Activated naive CD4-positive, alpha-beta T cell treated with anti-CD3 and anti-CD28 coated beads, Interleukin-2, amount 10 ng/mL, durations not matched to agents 7 days and 5 days (primary cell): ENCODE results near the gene GOLGA6L24.
A peak's percentile ranks its signal among the peaks of the same experiment; 100 is the strongest.
"Not testable (repeated sequence)": the region's sequence is repeated elsewhere in the genome, so short reads cannot be mapped to it uniquely, and the experiment has no call there.

ENCODE experiments used
- CTCF ChIA-PET: fragments of 350-600 bp; sonication (Branson Sonifier 250); formaldehyde crosslinking; loops from one replicate; lab custom pipeline; 2021; ENCODE audit warnings: antibody characterized with exemption; lab: Charles Lee
- DNase-seq: peaks from one replicate; pipeline ENCODE4 v3.0.0-alpha.2; 2020
- H3K27ac Mint-ChIP-seq: one replicate; pipeline ENCODE4 v1.8.0; 2021; ENCODE audit warnings: mild to moderate bottlenecking, moderate library complexity, mixed read lengths
- H3K27me3 Mint-ChIP-seq: one replicate; pipeline ENCODE4 v1.8.0; 2021; ENCODE audit warnings: mild to moderate bottlenecking, mixed read lengths
- H3K36me3 Mint-ChIP-seq: one replicate; pipeline ENCODE4 v1.8.0; 2021; ENCODE audit warnings: mixed read lengths
- H3K4me1 Mint-ChIP-seq: one replicate; pipeline ENCODE4 v1.8.0; 2021; ENCODE audit warnings: mixed read lengths
- H3K4me3 Mint-ChIP-seq: one replicate; pipeline ENCODE4 v1.8.0; 2021; ENCODE audit warnings: mild to moderate bottlenecking, moderate library complexity, mixed read lengths
- H3K9me3 Mint-ChIP-seq: one replicate; pipeline ENCODE4 v1.8.0; 2021; ENCODE audit warnings: mixed read lengths

Gene GOLGA6L24

GRCh38 chr15:28357984-28358383 lies at the start of gene GOLGA6L24:
GOLGA6L24 (minus strand) TSS chr15:28358084; CDS start chr15:28358023, 61 bp downstream.
- H3K27me3 Mint-ChIP-seq, H3K27ac Mint-ChIP-seq, H3K36me3 Mint-ChIP-seq, CTCF ChIA-PET, H3K4me3 Mint-ChIP-seq, H3K9me3 Mint-ChIP-seq, DNase-seq, H3K4me1 Mint-ChIP-seq: not testable (repeated sequence)

- CTCF ChIA-PET, H3K27me3 Mint-ChIP-seq, H3K36me3 Mint-ChIP-seq, H3K27ac Mint-ChIP-seq, H3K4me3 Mint-ChIP-seq, H3K9me3 Mint-ChIP-seq, H3K4me1 Mint-ChIP-seq, DNase-seq: not testable (repeated sequence)
Observed at GRCh38 chr15:28402774-28403435, 45.0 kb upstream of the GOLGA6L24 start.

GRCh38 chr15:28396022-28396421 lies 38.1 kb upstream of the GOLGA6L24 start:
- DNase-seq, H3K27ac Mint-ChIP-seq, H3K36me3 Mint-ChIP-seq, H3K4me1 Mint-ChIP-seq, H3K4me3 Mint-ChIP-seq, H3K27me3 Mint-ChIP-seq, H3K9me3 Mint-ChIP-seq, CTCF ChIA-PET: not testable (repeated sequence)

DNA sequence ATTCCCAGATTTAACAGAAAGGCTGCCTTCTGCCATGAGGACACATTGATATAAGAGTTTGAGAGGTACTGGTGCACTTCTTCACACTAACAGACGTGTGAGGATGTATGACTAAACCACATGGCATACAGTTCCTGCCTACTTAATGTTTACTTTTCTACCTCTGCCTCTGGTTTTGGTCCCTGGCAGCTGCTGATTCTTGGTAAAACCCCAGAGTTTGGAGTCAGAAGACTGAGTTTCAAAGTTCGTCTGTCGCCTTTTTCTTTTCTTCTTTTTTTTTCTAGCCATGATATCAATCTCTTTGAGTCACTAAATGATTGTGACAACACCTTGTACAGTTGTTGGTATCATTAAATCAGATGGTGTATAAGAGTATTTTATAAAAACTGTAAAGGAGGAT lies 22.2 kb upstream of the GOLGA6L24 start:
- peak; percentile 57 for DNase-seq
- H3K9me3 Mint-ChIP-seq, H3K4me1 Mint-ChIP-seq, H3K27me3 Mint-ChIP-seq, H3K4me3 Mint-ChIP-seq, H3K27ac Mint-ChIP-seq, H3K36me3 Mint-ChIP-seq, CTCF ChIA-PET: not testable (repeated sequence)

DNA sequence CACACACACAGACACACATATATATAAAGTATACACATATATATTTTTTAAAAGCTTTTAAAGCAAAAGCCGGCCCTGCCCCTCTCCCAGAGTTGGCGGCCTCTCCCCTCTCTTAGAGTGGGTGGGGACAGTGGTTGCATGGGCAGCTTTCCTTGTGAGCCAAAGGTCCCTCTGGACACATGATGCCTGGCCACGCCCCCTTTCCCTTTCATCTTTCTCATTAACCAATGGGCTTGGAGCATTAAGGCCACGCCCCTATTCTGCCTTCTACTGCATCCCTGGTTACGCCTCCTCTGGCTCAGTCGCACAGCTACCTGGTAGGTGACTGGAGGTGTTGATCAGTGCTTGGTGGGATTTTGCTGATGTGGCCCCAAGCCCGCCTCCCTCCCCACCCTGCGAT lies 20.5 kb upstream of the GOLGA6L24 start, which contains the start of gene GOLGA8F:
TSS of gene GOLGA8F (plus strand) at position 301 of the 400 bp plus-strand sequence. CDS start at position 399, 98 bp downstream.
- CTCF ChIA-PET, H3K36me3 Mint-ChIP-seq, H3K4me1 Mint-ChIP-seq, H3K9me3 Mint-ChIP-seq, H3K27me3 Mint-ChIP-seq, H3K27ac Mint-ChIP-seq, H3K4me3 Mint-ChIP-seq, DNase-seq: not testable (repeated sequence)

- H3K27me3 Mint-ChIP-seq, H3K4me3 Mint-ChIP-seq, H3K4me1 Mint-ChIP-seq, H3K36me3 Mint-ChIP-seq, DNase-seq, CTCF ChIA-PET, H3K27ac Mint-ChIP-seq, H3K9me3 Mint-ChIP-seq: not testable (repeated sequence)
Observed at GRCh38 chr15:28365502-28365901, 7.6 kb upstream of the GOLGA6L24 start.

- DNase-seq, H3K4me1 Mint-ChIP-seq, H3K9me3 Mint-ChIP-seq, H3K36me3 Mint-ChIP-seq, CTCF ChIA-PET, H3K27me3 Mint-ChIP-seq: not testable (repeated sequence)
- peak within 1 kb of the TSS; percentile 91 for H3K4me3 Mint-ChIP-seq
- peak within 1 kb of the TSS; percentile 95 for H3K27ac Mint-ChIP-seq
Observed at GRCh38 chr15:28322129-28322588, 35.7 kb downstream of the GOLGA6L24 start, which contains the start of gene HERC2. HERC2 (minus strand) TSS chr15:28322179; CDS start chr15:28321433, 746 bp downstream.

GRCh38 chr15:28321358-28322078 lies 36.4 kb downstream of the GOLGA6L24 start:
- peak overlapping the region; percentile 91 for H3K4me3 Mint-ChIP-seq
- CTCF ChIA-PET, H3K9me3 Mint-ChIP-seq, H3K4me1 Mint-ChIP-seq, H3K27me3 Mint-ChIP-seq, H3K36me3 Mint-ChIP-seq: not testable (repeated sequence)
- DNase-seq: peak; percentile 33
- H3K27ac Mint-ChIP-seq: peak overlapping the region; percentile 95

DNA sequence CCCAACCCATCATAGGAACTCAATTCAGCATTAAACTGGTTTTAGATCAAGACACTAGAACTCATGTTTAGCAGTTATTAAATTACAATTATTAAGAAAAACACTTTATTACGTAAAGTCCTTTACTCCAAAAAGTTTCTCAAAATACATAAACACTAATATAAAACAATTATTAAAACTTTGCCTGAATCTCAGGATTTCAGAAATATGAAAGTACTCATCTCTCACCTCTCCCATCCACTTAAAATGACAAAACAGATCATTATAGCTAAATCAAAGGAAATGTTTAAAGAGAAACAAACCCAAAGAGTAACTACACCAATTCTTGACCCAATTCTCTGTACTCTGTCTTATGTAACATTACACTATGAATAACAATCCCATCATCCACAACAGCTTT lies 38.2 kb downstream of the GOLGA6L24 start:
- H3K4me3 Mint-ChIP-seq, DNase-seq, H3K27ac Mint-ChIP-seq, H3K9me3 Mint-ChIP-seq, CTCF ChIA-PET, H3K4me1 Mint-ChIP-seq, H3K27me3 Mint-ChIP-seq: not testable (repeated sequence)
- peaks cover 14% of the 10 kb centered on the region for H3K36me3 Mint-ChIP-seq

GRCh38 chr15:28318828-28319227 lies 39.1 kb downstream of the GOLGA6L24 start:
- H3K4me3 Mint-ChIP-seq, H3K27me3 Mint-ChIP-seq, H3K9me3 Mint-ChIP-seq, H3K27ac Mint-ChIP-seq, DNase-seq, CTCF ChIA-PET, H3K4me1 Mint-ChIP-seq: not testable (repeated sequence)
- H3K36me3 Mint-ChIP-seq: peaks cover 19% of the 10 kb centered on the region

DNA sequence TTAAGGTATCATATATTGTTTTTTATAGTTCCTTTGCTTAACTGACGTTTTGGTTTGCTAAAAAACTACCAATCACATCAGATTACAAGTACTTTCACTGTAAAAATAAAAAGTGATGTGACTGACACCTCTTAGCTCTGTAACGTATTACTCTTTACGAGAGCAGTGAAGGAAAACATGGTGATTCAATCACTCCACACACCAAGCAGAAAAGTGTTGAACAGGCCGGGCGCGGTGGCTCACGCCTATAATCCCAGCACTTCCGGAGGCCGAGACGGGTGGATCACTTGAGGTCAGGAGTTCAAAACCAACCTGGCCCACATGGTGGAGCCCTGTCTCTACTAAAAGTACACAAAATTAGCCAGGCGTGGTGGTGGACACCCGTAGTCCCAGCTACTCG lies 39.8 kb downstream of the GOLGA6L24 start:
- not testable (repeated sequence) for H3K9me3 Mint-ChIP-seq, H3K27ac Mint-ChIP-seq

DNA sequence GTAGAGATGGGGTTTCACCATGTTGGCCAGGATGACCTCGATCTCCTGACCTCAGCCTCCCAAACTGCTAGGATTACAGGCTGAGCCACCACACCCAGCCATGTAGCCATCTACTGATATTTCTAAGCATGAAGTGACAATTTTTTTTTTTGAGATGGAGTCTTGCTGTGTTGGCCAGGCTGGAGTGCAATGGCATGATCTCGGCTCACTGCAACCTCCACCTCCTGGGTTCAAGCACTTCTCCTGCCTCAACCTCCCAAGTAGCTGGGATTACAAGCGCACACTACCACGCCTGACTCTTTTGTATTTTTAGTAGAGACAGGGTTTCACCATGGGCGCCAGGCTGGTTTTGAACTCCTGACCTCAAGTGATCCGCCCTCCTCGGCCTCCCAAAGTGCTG lies 40.9 kb downstream of the GOLGA6L24 start:
- CTCF ChIA-PET, H3K9me3 Mint-ChIP-seq, H3K4me3 Mint-ChIP-seq, H3K27ac Mint-ChIP-seq, H3K27me3 Mint-ChIP-seq, H3K4me1 Mint-ChIP-seq, DNase-seq: not testable (repeated sequence)
- peaks cover 21% of the 10 kb centered on the region for H3K36me3 Mint-ChIP-seq

More for the DNA sequence above, 39.8 kb downstream of the GOLGA6L24 start:
- H3K27me3 Mint-ChIP-seq, DNase-seq, CTCF ChIA-PET, H3K4me3 Mint-ChIP-seq, H3K4me1 Mint-ChIP-seq: not testable (repeated sequence)
- peaks cover 21% of the 10 kb centered on the region for H3K36me3 Mint-ChIP-seq

- CTCF ChIA-PET, DNase-seq, H3K4me1 Mint-ChIP-seq, H3K27ac Mint-ChIP-seq, H3K4me3 Mint-ChIP-seq, H3K27me3 Mint-ChIP-seq: not testable (repeated sequence)
- peaks cover 31% of the 10 kb centered on the region for H3K36me3 Mint-ChIP-seq
- H3K9me3 Mint-ChIP-seq: peaks cover 24% of the 10 kb centered on the region
Observed at GRCh38 chr15:28310454-28310853, 47.4 kb downstream of the GOLGA6L24 start.

- CTCF ChIA-PET, H3K27me3 Mint-ChIP-seq, H3K4me1 Mint-ChIP-seq, H3K27ac Mint-ChIP-seq, DNase-seq, H3K4me3 Mint-ChIP-seq: not testable (repeated sequence)
- Mint-ChIP-seq H3K9me3 (peaks cover 26% of the 10 kb centered on the region), H3K36me3 (peaks cover 20% of the 10 kb centered on the region)
Observed at GRCh38 chr15:28308718-28309117, 49.2 kb downstream of the GOLGA6L24 start.
